Stimulated activated CD4-positive, alpha-beta T cell treated with anti-CD3 and anti-CD28 coated beads, Interleukin-12 subunit alpha, Interleukin-12 subunit beta, amount 100 ng/mL, for 4 hours (primary cell): Measurements from ENCODE around the gene LYSMD2.

Source experiments
- DNase-seq: peaks from one replicate; pipeline ENCODE4 v3.0.0-alpha.2; 2020

LYSMD2 gene

GRCh38 chr15:51718746-51719145 lies 18.7 kb downstream of the LYSMD2 start:
- DNase-seq, result no peak

GRCh38 chr15:51718219-51718618 lies 19.2 kb downstream of the LYSMD2 start:
- DNase-seq, result no peak

- DNase-seq, result no peak
Measured at GRCh38 chr15:51714911-51715310, 22.5 kb downstream of the LYSMD2 start.

- no peak for DNase-seq
Measured at GRCh38 chr15:51714162-51714561, 23.3 kb downstream of the LYSMD2 start.

- DNase-seq, result no peak
Measured at GRCh38 chr15:51709031-51709430, 28.4 kb downstream of the LYSMD2 start.

- DNase-seq, result no peak
Measured at GRCh38 chr15:51708013-51708412, 29.4 kb downstream of the LYSMD2 start.

- no peak for DNase-seq
Measured at GRCh38 chr15:51706926-51707608, 30.4 kb downstream of the LYSMD2 start.

- DNase-seq, result no peak
Measured at GRCh38 chr15:51706291-51706690, 31.2 kb downstream of the LYSMD2 start.

- DNase-seq, result no peak
Measured at GRCh38 chr15:51702710-51703109, 34.7 kb downstream of the LYSMD2 start.

GRCh38 chr15:51699373-51699772 lies 38.1 kb downstream of the LYSMD2 start:
- no peak for DNase-seq

- DNase-seq, result no peak
Measured at GRCh38 chr15:51697163-51697562, 40.3 kb downstream of the LYSMD2 start.

- no peak for DNase-seq
Measured at GRCh38 chr15:51696566-51696965, 40.9 kb downstream of the LYSMD2 start.

- no peak for DNase-seq
Measured at GRCh38 chr15:51692154-51692553, 45.3 kb downstream of the LYSMD2 start.

- no peak for DNase-seq
Measured at GRCh38 chr15:51688863-51689262, 48.6 kb downstream of the LYSMD2 start.

GRCh38 chr15:51687565-51687964 lies 49.9 kb downstream of the LYSMD2 start:
- no peak for DNase-seq

GRCh38 chr15:51681303-51681963 lies 56.0 kb downstream of the LYSMD2 start, which contains the start of gene SCG3:
SCG3 (plus strand) TSS chr15:51681503; CDS start chr15:51681756, 253 bp downstream.
- DNase-seq, result peak; percentile 53

GRCh38 chr15:51680321-51680720 lies 57.1 kb downstream of the LYSMD2 start:
- no peak for DNase-seq

GRCh38 chr15:51678096-51678495 lies 59.4 kb downstream of the LYSMD2 start:
- DNase-seq, result no peak

- no peak for DNase-seq
Measured at GRCh38 chr15:51677452-51677851, 60.0 kb downstream of the LYSMD2 start.

- no peak for DNase-seq
Measured at GRCh38 chr15:51677021-51677420, 60.4 kb downstream of the LYSMD2 start.

- no peak for DNase-seq
Measured at GRCh38 chr15:51675234-51675633, 62.2 kb downstream of the LYSMD2 start.
